ENCODE results near the gene FBXO11.

DNA sequence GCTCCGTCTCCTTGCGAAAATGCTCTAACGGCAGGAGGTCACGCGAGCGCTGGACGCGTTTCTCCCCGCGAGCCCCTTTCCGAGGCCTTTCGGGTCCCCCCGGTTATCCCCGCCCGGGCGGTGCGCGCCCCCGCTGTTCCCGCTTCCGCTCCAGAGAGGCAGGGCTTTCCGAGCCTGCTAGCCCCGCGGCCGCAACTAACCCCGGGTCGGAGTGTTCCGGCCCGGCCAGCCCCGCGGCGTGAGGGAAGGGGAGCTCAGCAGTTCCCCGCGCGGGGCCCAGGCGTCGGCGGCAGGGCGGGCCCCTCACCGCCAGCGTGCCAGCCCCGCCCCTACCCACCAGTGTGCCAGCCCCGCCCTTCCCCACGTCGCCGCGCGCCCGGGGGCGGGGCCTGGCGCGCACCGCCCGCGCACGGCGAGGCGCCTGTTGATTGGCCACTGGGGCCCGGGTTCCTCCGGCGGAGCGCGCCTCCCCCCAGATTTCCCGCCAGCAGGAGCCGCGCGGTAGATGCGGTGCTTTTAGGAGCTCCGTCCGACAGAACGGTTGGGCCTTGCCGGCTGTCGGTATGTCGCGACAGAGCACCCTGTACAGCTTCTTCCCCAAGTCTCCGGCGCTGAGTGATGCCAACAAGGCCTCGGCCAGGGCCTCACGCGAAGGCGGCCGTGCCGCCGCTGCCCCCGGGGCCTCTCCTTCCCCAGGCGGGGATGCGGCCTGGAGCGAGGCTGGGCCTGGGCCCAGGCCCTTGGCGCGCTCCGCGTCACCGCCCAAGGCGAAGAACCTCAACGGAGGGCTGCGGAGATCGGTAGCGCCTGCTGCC is 123.4 kb downstream of the FBXO11 start, which contains the start of gene MSH6:
- TF ChIP-seq, protein P1, sequence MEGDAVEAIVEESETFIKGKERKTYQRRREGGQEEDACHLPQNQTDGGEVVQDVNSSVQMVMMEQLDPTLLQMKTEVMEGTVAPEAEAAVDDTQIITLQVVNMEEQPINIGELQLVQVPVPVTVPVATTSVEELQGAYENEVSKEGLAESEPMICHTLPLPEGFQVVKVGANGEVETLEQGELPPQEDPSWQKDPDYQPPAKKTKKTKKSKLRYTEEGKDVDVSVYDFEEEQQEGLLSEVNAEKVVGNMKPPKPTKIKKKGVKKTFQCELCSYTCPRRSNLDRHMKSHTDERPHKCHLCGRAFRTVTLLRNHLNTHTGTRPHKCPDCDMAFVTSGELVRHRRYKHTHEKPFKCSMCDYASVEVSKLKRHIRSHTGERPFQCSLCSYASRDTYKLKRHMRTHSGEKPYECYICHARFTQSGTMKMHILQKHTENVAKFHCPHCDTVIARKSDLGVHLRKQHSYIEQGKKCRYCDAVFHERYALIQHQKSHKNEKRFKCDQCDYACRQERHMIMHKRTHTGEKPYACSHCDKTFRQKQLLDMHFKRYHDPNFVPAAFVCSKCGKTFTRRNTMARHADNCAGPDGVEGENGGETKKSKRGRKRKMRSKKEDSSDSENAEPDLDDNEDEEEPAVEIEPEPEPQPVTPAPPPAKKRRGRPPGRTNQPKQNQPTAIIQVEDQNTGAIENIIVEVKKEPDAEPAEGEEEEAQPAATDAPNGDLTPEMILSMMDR (conservative IDR thresholded peaks at IDR 0.05), result no peak
- TF ChIP-seq EZH2 (IDR thresholded peaks at IDR 0.05; ENCODE audit: low read depth), result no peak

All from PC-9 (cell line).